Thyroid gland (tissue), 4 donors: ENCODE results near the gene ATP6V0A4. TPM values are rescaled to one million over a fixed set of nuclear protein-coding genes. Genes with fewer than 3 reads are reported as not detected.
A peak's percentile ranks its signal among the peaks of the same experiment; 100 is the strongest.

Source experiments
- DNase-seq, 2 donors: peaks; one replicate each; pipeline ENCODE4 v3.0.0-alpha.2; 2019
- H3K27ac ChIP-seq, 3 donors: fragments of 200-600 bp; sonication (generic); 1 replicate in 2 of 3; 2 replicates in 1 of 3; pipeline ENCODE4 v1.5.1; 2016 to 2019; ENCODE audit warnings: mild to moderate bottlenecking in 1 of 3, moderate library complexity in 1 of 3
- H3K27me3 ChIP-seq: fragments of 200-600 bp; sonication (generic); one replicate; pipeline ENCODE4 v1.5.1; 2019
- H3K36me3 ChIP-seq, 2 donors: fragments of 200-600 bp; sonication (generic); one replicate each; pipeline ENCODE4 v1.5.1; 2016 to 2019
- H3K4me1 ChIP-seq, 2 donors: fragments of 200-600 bp; sonication (generic); one replicate each; pipeline ENCODE4 v1.5.1; 2017 to 2019
- H3K4me3 ChIP-seq, 3 donors: fragments of 200-600 bp; sonication (generic); replicated peaks in 1 of 3; 1 replicate in 2 of 3; 2 replicates in 1 of 3; pipeline ENCODE4 v1.5.1; 2016; ENCODE audit warnings: mild to moderate bottlenecking in 1 of 3
- H3K9me3 ChIP-seq: fragments of 200-600 bp; sonication (generic); one replicate; pipeline ENCODE4 v1.5.1; 2017
- POLR2A ChIP-seq, 2 donors: fragments of 450-650 bp; IDR thresholded peaks; one replicate each; pipeline ENCODE4 v1.6.1; 2017; ENCODE audit warnings: antibody characterized with exemption in 2 of 2, mild to moderate bottlenecking in 2 of 2, moderate library complexity in 1 of 2
- WGBS, 2 donors: methylation state at CpG; one replicate each; pipeline ENCODE4 v1.1.5; 2017; 5-methylcytosine and 5-hydroxymethylcytosine counted together
- intact Hi-C: fragments of 100-400 bp; cut with DNase I; formaldehyde crosslinking; loops from one replicate; pipeline ENCODE4 v1.15.1; 2023
- total RNA-seq, 4 donors: library from RNA; depleted of rRNA; stranded (reverse); fragments of >200 nt; gene quantifications; one replicate each; pipeline ENCODE4 v1.2.3, GENCODE V29; 2016
- TF ChIP-seq, protein P1 (sequence below), 6 experiments: fragments of 200-600 bp in 3 of 6; fragments of 450-650 bp in 3 of 6; sonication (generic) in 3 of 6; IDR thresholded peaks; one replicate each; pipeline ENCODE4 v1.5.1; 2016 to 2019; ENCODE audit warnings: antibody characterized with exemption in 6 of 6, mild to moderate bottlenecking in 2 of 6, inconsistent platforms in 1 of 6, moderate library complexity in 1 of 6

ATP6V0A4 gene
- total RNA-seq, 4 donors from 2014 or later = not detected

DNA sequence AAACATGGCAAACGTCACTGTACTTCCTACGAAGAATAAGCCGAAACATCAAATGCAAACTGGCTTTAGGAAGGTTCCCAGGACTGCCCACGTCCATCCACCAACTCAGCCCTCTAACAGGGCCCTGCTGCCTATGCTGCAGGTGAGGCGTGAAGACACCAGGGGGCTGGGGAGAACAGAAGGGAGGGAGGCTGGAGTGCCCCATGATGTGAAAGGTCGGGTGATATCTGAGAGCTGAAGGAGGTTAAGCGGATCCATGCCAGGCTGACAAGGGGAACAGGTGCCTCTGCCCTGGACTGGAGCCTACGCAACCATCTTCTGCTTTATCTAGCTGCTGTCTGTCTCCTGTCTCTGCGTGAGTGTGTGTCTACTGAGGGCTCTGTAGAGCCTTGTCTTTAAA is 40.2 kb upstream of the ATP6V0A4 start:
- peak in 1 of 2 donors; percentile 3 for DNase-seq
- Histone ChIP-seq H3K4me1 (no peaks in the 10 kb centered on the region), H3K27me3 (no peaks in the 10 kb centered on the region), H3K36me3 (no peaks in the 10 kb centered on the region), H3K4me3 (no peak overlapping the region), H3K27ac (no peak overlapping the region), H3K9me3 (no peaks in the 10 kb centered on the region)
- 54 to 61% methylated on average over 9 of the region's 9 CpGs for WGBS, 2 donors
- intact Hi-C loops = no loop called here
- TF ChIP-seq, protein P1, sequence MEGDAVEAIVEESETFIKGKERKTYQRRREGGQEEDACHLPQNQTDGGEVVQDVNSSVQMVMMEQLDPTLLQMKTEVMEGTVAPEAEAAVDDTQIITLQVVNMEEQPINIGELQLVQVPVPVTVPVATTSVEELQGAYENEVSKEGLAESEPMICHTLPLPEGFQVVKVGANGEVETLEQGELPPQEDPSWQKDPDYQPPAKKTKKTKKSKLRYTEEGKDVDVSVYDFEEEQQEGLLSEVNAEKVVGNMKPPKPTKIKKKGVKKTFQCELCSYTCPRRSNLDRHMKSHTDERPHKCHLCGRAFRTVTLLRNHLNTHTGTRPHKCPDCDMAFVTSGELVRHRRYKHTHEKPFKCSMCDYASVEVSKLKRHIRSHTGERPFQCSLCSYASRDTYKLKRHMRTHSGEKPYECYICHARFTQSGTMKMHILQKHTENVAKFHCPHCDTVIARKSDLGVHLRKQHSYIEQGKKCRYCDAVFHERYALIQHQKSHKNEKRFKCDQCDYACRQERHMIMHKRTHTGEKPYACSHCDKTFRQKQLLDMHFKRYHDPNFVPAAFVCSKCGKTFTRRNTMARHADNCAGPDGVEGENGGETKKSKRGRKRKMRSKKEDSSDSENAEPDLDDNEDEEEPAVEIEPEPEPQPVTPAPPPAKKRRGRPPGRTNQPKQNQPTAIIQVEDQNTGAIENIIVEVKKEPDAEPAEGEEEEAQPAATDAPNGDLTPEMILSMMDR (IDR thresholded peaks at IDR 0.05) = no peak
- no peak for TF ChIP-seq POLR2A (IDR thresholded peaks at IDR 0.05)

DNA sequence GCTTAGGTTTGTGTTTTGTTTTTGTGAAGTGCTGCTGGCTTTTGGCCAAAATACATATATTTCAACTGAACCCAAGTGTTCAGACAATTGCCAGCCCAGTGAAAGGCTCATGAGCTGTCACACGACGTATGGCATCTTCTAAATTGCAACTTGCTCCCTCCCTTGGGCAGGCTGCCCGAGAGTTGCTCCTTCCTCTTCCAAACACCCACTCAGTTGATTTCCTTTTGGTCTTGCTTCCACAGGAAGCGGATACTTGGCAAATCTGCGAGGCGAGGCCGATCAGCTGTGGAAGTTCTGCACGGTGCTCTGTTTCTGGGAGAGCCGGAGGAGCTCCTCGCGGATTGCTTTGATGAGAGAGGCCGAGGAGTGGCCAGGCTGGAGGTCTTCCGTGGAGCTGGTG is 39.6 kb upstream of the ATP6V0A4 start:
- Histone ChIP-seq H3K4me3 (no peak overlapping the region), H3K36me3 (no peaks in the 10 kb centered on the region), H3K27me3 (no peaks in the 10 kb centered on the region), H3K9me3 (no peaks in the 10 kb centered on the region), H3K27ac (no peak overlapping the region), H3K4me1 (no peaks in the 10 kb centered on the region)
- TF ChIP-seq, protein P1 (IDR thresholded peaks at IDR 0.05) = no peak
- TF ChIP-seq POLR2A (IDR thresholded peaks at IDR 0.05) = no peak
- intact Hi-C loops = no loop called here
- WGBS, 2 donors = 24 to 43% methylated on average over 13 of the region's 13 CpGs
- DNase-seq = peak; percentile 34 to 37

DNA sequence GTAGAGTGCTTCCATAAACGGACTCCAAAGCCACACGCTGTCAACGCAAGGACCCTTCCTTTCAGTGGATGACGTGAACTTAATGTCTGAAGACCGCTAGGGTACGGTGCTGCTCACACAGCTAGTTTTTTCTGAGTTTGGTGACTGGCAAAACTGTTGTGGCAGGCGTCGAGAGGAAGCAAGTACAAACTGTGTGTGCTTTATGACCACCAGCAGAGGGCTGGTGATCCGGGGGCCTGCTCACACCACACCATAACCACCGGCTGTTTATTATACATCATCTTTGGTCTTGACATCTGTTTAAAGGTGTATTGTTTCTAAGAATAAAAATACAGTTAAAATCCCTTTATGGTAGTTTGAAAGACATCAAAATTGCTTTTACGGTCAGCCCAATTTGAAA is 37.1 kb upstream of the ATP6V0A4 start:
- WGBS, 2 donors = 92 to 94% methylated on average over 11 of the region's 11 CpGs
- no peaks in the 10 kb centered on the region for H3K27me3 ChIP-seq
- no peak overlapping the region for H3K4me3 ChIP-seq
- no peak for DNase-seq
- TF ChIP-seq, protein P1 (IDR thresholded peaks at IDR 0.05) = no peak
- no peak for TF ChIP-seq POLR2A (IDR thresholded peaks at IDR 0.05)
- H3K9me3 ChIP-seq = no peaks in the 10 kb centered on the region
- no peak overlapping the region for H3K27ac ChIP-seq
- intact Hi-C loops = no loop called here
- no peaks in the 10 kb centered on the region for H3K4me1 ChIP-seq
- H3K36me3 ChIP-seq = no peaks in the 10 kb centered on the region

DNA sequence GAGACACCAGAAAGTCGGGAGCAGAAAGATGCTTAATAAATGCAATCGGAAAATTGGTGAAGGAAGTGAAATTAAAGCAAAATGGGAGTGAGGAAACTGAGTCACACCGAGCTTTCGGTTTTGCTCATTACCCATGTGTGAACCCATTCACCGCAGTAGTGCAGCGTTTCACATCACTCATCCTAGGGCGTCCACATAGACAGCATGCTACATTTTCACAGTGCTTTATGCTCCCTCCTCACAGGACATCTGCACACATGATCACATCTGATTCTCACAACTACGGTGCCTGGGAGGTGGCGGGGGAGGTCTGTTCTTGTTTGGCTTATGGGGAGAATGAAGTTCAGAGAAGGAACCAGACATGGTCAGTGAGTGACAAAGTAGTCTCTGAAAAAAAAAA is 36.6 kb upstream of the ATP6V0A4 start:
- TF ChIP-seq, protein P1 (IDR thresholded peaks at IDR 0.05) = no peak
- no peak for TF ChIP-seq POLR2A (IDR thresholded peaks at IDR 0.05)
- 94 to 97% methylated on average over 9 of the region's 9 CpGs for WGBS, 2 donors
- DNase-seq = no peak
- intact Hi-C loops = no loop called here
- H3K27me3 ChIP-seq = no peaks in the 10 kb centered on the region
- H3K9me3 ChIP-seq = no peaks in the 10 kb centered on the region
- no peaks in the 10 kb centered on the region for H3K4me1 ChIP-seq
- H3K27ac ChIP-seq = no peak overlapping the region
- H3K36me3 ChIP-seq = no peaks in the 10 kb centered on the region
- H3K4me3 ChIP-seq = no peak overlapping the region

DNA sequence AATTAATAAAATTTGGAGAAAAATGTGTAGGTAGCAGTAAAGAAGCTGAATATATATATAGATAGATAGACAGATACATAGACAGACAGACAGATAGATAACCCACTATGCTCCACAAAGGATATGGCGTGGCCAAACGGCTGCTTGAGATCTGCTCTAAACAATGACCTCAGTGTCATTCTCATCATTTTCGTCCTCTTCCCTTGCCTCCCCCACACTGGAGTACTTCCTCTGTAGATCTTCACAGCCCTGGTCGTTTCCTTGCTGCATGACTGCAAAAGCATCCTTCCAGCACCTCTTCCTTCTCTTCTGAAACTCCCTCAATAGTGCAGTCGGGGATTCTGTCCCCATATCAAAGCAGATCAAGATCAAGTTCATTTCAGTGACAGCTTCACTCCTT is 35.6 kb upstream of the ATP6V0A4 start:
- no peak for DNase-seq
- Histone ChIP-seq H3K9me3 (no peaks in the 10 kb centered on the region), H3K4me3 (no peak overlapping the region), H3K36me3 (no peaks in the 10 kb centered on the region), H3K27me3 (no peaks in the 10 kb centered on the region), H3K4me1 (no peaks in the 10 kb centered on the region), H3K27ac (no peak overlapping the region)
- 72 to 75% methylated on average over 5 of the region's 5 CpGs for WGBS, 2 donors
- intact Hi-C loops = no loop called here
- no peak for TF ChIP-seq POLR2A (IDR thresholded peaks at IDR 0.05)
- TF ChIP-seq, protein P1 (IDR thresholded peaks at IDR 0.05) = no peak
